Stimulated activated CD8-positive, alpha-beta memory T cell treated with anti-CD3 and anti-CD28 coated beads, Interleukin-7, amount 100 ng/mL, for 4 hours (primary cell): ENCODE measurements around the gene GOLGA6L1.
"Not testable (repeated sequence)": the region's sequence is repeated elsewhere in the genome, so short reads cannot be mapped to it uniquely, and the experiment has no call there.

Source experiments
- DNase-seq, 2 donors: peaks; one replicate each; pipeline ENCODE4 v3.0.0-alpha.2; 2020; ENCODE audit warnings: low read depth in 2 of 2

Gene GOLGA6L1, protein sequence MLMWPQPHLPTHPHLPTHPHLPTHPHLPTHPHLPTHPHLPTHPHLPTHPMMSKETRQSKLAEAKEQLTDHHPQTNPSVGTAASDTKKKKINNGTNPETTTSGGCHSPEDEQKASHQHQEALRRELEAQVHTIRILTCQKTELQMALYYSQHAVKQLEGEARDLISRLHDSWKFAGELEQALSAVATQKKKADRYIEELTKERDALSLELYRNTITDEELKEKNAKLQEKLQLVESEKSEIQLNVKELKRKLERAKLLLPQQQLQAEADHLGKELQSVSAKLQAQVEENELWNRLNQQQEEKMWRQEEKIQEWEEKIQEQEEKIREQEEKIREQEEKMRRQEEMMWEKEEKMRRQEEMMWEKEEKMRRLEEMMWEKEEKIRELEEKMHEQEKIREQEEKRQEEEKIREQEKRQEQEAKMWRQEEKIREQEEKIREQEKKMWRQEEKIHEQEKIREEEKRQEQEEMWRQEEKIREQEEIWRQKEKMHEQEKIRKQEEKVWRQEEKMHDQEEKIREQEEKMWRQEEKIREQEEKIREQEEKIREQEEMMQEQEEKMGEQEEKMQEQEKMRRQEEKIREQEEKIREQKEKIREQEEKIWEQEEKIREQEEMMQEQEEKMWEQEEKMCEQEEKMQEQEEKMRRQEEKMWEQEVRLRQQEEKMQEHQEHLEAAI

DNA sequence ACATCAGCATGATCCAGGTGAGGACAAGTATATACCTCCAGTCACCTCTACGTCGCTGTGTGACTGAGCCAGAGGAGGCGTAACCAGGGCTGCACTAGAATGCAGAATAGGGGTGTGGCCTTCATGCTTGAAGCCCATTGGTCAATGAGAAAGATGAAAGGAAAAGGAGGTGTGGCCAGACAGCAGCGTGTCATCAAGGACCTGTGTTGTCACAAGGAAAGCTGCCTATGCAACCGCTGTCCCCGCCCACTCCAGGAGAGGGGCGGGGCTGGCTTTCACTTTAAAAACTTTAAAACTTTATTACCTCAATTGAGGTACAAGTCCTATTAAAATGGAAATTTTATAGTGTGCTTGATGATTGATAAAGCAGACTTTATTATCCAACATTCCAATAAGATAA, at the start of gene GOLGA6L1:
Gene GOLGA6L1 (minus strand): TSS at position 101 of the 400 bp plus-strand sequence. CDS start 91 bp downstream, at position 10.
- not testable (repeated sequence) for DNase-seq

DNA sequence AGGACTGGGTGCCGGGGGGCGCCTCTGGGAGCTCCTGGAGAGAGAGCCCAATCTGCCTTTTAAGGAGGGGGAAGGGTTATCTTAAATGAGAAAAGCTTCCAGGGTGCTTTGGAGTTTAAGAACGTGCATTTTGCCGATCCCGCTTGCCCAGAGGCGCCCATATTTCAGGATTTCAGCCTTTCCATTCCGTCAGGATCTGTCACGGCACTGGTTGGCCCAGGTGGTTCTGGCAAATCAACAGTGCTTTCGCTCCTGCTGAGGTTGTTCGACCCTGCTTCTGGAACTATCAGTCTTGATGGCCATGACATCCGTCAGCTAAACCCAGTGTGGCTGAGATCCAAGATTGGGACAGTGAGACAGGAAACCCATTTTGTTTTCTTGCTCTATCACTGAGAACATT, 44.6 kb upstream of the GOLGA6L1 start:
- DNase-seq = not testable (repeated sequence)

DNA sequence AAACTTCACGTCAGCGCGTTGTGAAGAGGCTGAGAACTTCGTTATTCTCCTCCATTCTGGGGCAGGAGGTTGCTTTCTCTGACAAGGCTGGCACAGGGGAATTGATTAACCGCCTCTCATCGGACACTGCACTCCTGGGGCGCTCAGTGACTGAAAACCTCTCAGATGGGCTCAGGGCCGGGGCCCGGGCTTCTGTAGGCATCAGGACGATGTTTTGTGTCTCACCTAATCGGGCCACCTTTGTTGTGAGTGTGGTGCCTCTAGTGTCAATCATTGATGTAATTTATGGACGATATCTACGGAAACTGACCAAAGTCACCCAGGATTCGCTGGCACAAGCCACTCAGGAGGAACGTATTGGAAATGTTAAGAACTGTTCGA, 43.9 kb upstream of the GOLGA6L1 start:
- DNase-seq = not testable (repeated sequence)

DNA sequence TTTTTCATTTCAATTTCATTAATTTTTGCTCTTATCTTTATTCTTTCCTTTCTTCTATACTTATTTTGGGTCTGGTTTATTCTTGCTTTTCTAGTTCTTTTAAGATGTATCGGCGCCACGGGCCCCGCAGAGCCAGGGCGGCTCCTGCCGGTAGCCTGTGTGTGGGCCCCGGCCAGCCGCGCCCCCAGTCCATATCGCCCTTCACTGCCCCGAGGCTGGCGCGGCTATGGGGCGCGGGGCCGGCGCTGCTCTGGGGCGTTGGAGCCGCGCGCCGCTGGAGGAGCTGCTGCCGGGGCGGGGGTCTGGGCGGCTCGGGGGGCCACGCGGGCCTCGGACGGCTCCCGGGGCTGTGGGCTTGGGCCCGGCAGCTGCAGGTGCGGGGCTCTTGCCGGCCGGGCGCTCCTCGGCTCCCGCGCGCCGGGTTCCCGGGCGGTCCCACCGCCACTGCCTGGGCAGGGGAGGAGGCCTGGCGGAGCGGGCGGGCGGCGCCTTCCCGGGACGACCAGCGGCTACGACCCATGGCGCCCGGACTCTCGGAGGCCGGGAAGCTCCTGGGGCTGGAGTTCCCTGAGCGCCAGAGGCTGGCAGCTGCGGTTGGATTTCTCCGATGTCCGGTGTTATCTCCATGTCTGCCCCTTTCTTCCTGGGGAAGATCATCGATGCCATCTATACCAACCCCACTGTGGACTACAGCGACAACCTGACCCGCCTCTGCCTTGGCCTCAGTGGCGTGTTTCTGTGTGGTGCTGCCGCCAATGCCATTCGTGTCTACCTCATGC, 43.3 kb upstream of the GOLGA6L1 start:
- not testable (repeated sequence) for DNase-seq

DNA sequence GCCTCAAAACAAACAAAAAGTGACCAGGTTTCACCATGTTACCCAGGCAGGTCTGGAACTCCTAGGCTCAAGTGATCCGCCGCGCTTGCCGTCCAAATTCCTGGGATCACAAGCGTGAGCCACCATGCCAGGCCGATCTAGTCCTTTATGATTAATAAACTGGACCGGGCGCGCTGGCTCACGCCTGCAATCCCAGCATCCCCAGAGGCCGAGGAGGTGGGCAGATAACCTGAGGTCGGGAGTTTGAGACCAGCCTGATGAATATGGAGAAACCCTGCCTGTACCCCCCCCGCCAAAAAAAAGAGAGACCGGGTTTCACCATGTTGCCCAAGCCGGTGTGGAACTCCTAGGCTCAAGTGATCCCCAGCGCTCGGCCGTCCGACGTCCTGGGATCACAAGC, 40.1 kb upstream of the GOLGA6L1 start:
- DNase-seq = not testable (repeated sequence)

DNA sequence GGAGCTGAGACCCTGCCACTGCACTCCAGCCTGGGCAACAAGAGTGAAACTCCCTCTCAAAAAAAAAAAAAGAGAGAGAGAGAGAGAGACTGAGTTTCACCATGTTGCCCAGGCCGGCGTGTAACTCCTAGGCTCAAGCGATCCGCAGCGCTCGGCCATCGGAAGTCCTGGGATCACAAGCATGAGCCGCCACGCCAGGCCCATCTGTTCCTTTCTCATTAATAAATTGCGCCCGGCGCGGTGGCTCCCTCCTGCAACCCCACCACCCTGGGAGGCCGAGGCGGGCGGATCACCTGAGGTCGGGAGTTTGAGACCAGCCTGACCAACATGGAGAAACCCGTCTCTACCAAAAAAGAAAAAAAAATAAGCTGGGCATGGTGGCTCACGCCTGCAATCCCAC, 39.0 kb upstream of the GOLGA6L1 start:
- not testable (repeated sequence) for DNase-seq

DNA sequence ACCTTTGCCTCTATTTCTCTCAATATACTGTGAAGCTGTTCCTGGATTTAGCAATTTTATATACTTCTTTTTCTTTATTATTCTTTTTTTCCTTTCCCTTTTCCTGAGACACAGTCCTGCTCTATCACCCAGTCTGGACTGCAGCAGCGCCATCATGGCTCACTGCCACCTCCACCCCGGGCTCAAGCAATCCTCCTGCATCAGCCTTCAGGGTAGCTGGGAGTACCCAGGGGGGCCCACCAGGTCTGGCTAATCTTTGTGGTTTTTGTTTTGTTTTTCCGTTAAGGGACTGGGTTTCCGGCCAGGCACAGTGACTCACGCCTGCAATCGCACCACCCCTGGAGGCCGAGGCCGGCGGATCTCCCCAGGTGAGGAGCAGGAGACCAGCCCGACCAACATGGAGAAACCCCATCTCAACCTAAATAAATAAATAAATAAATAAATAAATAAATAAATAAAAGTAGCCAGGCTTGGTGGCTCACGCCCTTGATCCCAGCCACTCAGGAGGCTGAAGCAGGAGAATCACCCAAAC, 38.1 kb upstream of the GOLGA6L1 start:
- not testable (repeated sequence) for DNase-seq

DNA sequence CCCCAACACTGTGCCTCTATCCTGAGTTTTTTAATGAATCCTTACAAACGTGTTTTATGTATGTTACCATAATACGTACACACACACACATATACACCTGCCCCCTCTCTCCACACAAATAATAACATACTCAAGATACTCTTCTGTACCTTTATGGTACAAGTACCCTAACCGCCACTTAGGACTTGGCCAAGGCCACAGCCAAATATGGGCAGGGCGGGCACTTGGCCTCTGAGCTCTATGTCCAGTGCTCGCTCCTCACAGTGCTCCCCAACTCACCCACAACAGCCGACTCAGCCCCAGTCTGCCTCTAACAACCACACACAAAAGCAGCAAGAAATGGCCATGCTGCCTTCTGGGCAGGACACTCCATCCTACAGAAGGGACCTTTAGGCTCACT, 3.8 kb downstream of the GOLGA6L1 start:
- not testable (repeated sequence) for DNase-seq

DNA sequence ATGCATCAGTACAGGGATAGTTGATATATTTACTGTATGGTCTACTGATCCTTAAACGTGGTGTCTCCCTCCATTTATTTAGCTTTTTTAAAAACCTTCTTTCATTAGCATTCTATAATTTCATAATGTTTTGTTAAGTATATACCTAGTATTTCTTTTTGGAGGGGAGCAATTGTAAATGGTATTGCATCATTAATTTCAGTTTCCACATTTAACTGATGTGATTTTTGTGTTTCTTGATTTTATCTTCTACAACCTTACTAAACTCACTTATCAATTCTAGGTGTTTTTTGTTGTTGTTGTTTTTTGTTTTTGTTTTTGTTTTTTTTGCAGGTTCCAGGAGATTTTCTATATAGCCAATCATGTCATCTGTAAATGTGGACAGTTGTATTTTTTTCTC, 18.4 kb downstream of the GOLGA6L1 start:
- no peak for DNase-seq

DNA sequence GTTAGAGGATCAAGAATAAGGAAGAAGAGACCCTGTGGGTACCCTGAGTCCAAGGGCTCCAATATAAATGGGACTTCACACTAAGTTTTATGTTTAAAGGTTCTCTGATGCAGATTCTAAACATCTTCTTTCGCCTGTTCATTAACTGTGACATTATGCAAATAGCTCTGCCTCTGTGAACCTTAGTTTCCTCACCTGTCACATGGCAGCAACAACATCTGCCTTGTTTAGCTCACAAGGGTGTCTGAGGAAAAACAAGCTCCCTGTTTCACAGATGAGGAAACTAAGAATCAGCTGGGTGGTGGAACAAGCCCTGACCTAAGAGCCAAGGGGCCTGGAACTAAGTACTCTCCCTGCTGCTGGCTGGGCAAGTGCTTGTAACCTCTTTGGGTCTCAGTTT, 40.8 kb downstream of the GOLGA6L1 start:
- DNase-seq = no peak

DNA sequence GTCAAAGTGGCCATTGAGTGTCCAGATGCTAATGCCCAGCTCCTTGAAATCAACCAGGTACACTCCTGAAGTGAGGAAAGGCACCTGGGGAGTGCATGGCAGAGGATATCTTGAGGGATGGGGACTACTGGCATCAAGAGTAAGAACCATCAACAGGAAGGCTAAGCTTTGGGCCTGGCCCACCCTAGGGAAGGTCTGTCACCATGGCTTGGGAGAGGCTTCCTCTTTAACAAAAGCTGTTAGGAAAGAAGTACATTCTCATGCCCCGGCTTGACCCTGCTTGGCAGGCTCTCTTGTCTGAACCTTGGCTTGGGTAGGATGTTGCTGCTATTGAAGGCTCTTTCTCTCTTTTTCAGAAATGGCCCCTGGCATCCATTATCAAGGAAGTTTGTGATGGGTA, 53.5 kb downstream of the GOLGA6L1 start:
- DNase-seq = no peak

DNA sequence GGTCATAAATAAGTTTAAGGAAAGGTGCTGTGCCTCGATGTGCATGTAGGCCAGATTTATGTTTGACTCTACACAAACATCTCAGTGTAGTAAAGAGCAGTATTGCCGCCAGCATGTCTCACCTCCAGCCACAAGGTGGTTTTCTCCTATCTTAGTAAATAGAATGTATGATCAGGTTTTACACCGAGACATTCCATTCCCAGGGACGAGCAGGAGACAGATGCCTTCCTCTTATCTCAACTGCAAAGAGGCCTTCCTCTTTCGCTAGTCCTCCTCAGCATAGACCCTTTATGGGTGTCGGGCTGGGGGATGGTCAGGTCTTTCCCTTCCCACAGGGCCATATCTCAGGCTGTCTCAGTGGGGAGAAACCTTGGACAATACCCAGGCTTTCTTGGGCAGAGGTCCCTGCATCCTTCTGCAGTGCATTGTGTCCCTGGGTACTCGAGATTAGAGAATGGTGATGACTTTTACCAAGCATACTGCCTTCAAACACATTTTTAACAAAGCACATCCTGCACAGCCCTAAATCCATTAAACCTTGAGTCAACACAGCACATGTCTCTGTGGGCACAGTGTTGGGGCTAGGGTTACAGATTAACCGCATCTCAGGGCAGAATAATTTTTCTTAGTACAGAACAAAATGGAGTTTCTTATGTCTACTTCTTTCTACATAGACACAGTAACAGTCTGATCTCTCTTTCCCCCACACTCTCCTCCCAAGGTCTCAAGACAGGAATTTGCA, 54.5 kb downstream of the GOLGA6L1 start:
- not testable (repeated sequence) for DNase-seq

DNA sequence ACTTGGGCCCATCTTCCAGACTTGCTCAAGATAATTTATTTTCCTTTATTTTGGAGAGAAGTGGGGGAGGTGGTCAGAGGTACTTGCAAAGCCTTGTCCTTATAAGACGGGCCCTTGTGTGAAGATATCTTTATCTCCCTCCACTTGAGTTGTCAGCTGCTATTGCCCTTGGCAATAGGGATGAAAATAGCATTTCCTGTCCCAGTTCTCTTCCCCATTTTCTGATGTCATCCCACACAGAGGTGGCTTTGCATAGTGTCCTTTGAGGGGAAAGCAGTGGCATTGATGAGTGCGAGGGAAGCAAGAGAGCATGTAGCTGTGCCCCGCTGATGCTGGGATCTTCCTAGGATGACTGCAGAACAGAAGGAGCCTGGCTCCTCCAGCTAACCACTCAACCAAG, 55.4 kb downstream of the GOLGA6L1 start:
- DNase-seq = no peak

DNA sequence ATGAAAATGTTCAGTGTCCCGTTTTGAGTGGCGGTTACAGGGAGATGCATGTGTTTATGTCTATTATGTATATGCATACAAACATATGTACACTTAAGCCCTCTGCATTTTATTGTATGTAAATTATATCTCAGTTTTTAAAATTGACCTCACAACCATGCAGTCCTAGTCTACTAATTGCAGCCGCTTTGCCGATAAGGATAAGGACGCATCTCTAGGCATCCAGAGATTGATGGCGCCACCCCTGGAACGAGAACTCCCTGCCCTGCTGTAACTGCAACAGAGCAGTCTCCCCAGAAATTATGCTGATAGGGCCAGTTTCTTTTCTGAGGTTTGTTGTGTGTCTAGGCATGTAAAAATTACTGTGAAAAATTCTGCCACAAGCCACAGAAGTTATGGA, 56.9 kb downstream of the GOLGA6L1 start:
- no peak for DNase-seq
